Right hindlimb (tissue), 1 donor: ENCODE data around the gene IL6R.
"Not testable (repeated sequence)": the region's sequence is repeated elsewhere in the genome, so short reads cannot be mapped to it uniquely, and the experiment has no call there.

Experiments used
- DNase-seq: peaks from one replicate; pipeline ENCODE4 v3.0.0-alpha.2; 2018

The IL6R gene

DNA sequence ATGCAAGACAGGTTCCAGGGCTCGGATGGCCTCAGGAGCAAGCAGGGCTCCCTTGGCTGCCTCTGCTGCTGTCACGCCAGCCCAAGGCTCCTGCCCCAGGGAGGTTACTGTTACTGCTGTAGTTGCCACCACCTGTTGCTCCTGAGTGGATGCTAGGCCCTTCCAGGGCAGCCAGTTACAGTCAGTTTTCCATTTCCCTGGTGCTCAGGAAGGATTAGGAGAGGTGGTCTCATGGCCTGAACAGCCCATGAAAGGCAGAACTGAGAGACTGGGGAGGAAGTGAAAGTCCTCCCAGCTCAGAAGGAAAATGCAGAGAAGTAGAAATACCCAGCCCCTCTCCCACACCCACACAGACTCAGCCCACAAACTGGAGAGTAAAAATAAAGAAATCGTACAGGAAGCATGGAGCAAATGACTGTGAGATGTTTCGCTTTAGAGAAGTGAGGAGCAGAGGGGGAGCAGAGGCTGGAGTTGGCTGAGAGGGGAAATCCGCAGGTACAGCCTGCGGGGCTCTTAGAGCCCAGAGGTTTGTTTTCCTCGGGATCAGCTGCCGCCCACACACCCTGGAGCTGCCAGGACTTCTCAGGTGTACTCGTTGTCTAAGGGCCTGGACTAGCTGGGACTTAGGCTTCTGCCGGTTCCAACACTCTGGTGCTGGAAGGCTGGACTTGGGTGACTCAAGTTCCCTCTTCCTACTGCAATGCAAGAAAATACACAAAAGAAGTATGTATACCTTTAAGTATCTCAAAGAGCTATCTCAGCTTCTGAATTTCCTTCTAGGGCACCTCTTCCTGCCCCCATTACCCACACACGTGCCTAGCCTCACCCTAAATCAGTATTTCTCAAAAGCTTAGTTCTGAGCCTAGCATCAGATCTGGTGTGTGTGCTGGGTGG is 2.3 kb downstream of the IL6R start:
- no peak for DNase-seq

DNA sequence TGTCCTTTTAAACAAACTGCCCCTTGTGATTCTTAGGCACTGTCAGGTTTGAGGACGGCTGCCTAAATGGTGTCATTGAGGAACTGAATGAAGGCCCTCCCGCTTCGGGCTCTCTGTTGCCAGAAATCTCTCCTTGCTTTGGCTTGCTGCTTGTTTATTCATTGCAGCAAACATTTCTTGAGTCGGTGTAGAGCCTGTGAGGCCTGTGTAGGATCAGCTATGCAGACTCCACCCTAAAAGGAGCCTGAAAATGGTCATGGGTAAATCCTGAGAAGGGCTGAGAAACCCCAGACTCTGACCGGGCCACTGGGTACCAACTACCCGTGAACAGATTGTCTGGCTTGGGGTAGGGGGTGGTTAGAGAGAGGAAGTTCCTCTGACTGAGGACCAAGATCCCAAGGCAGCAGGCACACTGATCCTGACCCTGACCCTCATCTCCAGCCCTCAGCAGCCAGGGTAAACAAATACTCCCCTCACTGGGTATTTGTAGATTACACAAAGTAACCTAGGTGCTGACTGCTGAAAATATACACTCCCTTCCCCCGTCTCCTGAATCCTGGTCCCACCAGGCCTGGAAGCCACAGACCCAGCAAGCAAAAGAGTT is 3.1 kb downstream of the IL6R start:
- DNase-seq = no peak

DNA sequence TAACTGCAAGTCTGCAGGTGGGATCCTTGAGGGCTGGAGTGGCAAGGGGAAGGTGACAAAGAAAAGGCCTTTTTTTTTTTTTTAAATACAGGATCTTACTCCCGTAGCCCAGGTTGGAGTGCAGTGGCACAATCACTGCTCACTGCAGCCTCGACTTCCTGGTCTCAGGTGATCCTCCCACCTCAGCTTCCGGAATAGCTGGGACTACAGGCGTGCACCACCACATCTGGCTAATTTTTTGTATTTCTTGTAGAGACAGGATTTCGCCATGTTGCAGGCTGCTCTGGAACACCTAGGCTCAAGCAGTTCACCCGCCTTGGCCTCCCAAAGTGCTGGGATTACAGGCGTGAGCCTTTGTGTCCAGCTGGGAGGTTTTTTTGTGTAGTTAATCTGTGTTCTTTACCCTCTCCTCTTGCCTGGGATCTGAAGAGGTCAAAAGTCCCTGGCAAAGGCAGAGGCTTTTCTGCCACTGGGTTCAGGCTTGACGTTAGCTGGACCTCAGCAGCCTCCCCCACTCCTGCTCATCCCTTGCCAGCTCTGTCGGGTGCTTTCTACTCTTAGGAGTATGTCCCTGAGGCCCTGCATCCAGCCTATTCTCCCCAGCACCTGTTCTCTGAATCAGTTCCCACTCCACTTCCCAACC is 5.2 kb downstream of the IL6R start:
- no peak for DNase-seq

DNA sequence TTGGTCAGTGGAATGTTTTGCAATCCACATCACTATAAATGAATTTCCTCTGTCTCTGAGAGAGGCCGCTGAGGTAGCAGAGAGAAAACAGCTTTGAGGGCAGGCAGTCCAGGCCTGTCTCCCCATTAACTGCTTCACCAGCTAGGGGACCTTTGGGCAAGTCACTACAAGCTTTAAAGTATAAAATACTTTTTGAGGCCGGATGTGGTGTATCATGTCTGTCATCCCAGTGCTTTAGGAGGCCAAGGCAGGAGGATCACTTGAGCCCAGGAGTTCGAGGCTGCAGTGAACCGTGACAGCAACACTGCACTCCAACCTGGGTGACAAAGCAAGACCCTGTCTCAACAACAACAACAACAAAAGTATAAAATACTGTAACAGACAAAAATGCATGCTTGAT is 6.4 kb downstream of the IL6R start:
- no peak for DNase-seq

DNA sequence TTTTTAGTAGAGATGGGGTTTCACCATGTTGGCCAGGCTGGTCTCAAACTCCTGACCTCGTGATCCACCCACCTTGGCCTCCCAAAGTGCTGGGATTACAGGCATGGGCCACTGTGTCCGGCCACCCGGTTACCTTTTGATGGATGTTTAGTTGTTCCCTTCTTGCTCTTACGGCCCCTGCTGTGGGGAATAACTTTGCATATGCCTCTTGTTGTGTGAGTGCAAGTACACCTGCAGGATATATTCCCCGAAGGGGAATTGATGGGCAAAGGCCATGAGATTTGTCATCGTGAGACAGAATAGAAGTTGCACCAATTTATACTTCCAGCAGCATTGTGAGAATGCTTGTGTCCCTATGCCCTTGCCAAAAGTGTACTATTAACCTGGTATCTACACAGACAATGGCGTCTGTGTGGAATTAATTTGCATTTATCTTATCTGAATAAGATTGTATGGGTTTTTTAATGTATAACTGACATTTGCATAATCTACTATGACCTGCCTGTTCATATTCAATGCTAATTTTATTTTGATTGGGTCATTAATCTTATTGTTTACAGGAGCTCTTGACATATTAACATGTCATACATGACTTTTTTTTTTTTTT is 8.1 kb downstream of the IL6R start:
- DNase-seq = no peak

DNA sequence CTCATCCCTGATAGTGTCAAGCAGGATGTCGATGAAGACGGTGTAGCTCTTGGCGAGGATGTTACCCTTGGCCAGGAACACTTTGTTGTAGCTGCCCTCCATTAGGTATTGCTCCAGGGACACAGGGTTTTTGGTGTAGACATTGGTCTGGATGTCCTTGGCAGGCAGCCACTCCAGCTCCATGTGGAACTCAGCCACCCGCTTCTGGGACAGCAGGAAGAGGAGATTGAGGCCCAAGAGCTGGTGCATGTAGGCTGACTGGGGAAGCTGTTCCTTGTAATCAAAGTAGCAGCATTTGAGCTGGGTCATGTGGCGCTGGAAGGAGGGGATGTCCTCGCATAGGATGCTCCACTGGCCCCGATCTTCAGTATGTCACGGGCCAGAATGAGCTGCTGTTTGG is 9.5 kb downstream of the IL6R start:
- no peak for DNase-seq

DNA sequence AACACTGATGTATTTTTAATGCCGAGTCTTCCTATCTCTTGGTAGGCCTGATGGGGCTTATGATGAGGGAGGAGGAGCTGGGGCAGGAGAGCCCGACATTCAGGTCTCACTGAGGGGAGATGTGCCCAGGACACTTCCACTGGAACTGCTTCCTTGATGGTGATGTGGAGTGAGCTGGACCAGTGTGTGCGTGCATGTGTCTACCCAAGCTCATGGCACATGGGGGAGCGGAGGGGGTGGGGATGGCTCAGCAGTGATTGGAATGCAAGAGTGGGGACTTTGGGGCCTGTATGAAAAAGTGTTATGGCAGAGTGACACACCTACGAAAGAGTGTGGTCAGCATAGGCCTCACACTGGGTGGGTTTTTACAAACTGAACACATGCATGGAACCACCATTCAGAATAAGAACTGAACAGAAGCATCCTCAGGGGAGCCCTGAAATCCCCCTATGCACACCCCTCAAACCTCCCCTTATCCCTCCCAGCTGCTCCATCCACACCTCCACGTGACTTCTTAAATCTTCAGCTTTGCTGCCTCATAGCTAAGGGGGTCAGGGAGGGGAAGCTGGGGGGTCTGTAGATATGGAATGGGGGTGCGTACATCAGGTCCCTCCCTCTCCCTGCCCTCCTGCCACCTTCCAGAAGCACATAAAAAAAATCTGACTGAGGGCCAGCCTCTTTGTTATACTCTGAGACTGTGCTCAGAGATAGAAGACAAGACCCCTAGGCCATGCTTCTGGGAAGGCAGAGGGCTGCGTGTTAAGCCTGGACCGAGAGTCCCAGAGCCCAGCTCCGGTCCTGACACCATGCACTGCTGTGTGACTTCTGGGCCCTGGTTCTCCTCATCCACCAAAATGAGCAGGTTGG is 11.6 kb downstream of the IL6R start:
- no peak for DNase-seq

DNA sequence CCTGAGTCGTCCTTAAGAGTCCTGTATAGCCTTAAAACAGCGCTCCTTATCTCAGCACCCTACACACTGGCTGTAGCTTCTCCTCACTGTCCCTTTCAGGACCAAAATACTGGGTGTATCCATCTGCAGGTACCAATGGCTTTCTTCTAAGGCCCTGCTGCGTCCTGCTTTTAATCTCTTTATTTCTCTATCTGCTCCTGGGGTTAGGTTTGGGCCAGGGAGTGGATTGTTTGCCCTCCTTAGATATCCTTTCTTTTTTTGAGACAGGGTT is 12.1 kb downstream of the IL6R start:
- DNase-seq = no peak

DNA sequence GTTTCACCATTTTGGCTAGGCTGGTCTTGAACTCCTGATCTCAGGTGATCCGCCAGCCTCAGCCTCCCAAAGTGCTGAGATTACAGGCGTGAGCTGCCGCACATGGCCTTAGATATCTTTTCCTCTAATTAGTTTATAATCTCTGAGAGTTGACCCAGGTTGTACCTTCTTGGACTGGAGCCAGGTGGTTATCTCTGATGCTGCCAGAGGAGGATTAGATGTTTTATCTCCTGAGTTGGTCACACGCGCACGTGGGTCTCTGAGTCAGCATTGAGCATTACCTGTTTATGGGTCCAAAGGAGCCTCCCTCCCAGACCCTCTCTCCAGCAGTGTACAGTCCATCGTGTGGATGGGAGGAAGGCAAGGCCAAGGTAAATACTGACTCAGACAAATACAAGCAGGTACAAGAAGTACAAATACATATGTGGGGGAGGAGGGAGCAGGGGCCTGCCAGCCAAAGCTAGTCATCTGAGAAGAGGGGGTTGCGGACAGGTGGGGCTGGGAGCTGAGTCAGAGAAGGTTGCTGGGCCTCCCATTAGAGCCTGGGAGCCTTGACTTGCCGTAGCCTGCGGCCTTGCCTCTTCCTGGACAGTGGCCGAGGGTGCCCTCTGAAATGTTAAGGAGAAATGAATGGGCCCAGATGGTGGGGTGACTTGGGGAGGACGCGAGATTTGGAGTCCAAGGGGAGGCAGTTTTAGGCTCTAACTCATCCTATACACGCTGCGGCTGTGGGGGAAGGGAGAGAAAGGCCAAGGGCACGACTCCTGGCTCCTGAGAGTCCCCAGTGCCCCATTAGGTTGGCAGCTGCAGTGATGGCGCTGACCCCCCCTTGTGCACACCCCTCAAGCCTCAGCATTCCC is 13.1 kb downstream of the IL6R start:
- DNase-seq = no peak

DNA sequence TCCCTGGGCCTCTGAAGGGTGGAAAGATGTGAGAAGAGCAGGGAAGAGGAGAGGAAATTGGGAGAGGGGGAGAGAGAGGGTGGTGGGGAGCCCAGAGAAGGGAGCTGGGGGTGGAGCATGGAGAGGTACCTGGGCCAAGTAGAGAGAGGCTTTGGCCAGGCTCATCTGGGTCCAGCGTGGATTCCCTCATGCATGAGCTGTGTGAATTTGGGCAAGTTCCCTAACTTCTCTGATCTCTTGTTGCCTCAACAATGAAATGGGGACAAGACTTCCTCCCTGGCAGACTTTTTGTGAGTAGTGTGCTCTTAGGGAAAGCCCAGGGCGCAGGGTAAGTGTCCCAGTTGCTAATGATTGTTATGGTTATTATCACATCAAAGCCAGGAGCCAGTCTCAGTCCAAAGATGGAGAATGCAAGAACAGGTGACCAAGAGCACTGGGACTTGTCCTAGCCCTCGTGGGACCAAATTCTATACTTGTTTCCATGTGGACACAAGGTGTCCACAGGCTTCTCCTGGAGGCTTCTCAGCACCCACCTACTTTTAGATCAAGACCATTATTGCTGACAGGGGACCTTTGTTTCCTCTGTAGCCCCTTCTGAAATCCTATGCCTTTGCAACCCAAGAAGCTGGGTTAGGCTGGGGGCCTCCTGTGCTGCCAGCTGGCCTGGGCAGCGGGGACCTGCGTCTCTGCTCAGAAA is 13.9 kb downstream of the IL6R start:
- DNase-seq = no peak

DNA sequence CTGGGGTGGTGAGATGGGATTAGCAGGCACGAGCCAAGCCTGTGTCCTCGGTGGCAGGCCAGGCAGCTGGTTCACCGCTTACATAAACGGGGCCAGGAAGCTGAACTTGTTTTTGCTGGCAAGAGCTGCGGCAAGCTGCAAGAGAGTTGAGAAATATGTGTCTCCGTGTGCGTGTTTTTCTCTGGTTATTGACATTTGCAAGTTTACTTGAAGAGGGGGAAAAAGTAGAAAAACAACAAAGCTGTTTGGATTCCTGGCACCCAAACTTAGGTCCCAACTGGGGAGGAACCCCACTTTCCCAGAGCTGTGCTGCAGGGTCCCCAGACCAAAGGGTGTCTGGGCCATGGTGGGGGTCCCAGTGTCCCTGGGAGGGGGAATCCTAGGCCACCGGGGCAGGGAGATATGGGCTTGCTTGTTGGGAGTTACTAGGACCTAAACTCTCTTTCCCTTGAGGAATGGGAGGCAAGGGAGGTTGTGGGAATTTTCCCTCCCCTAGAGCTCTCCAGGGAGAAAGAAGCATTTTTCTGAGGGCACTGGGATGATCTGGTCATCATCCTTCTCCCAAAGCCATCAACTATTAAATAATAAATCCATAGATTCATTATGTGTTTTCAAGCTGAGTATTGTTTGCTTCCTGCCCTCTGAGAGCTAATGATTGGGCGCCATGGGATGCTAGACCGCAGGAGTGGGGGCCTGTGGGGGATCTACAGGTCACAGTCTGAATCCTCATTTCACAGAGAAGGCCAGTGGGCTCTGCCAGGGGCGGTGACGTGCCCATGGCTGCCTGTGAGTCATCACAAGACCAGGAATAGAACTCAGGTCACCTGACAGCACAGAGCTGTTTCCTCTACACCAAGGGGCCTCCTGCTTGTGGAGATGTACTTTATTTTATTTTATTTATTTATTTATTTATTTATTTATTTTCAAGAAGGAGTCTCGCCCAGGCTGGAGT is 14.8 kb downstream of the IL6R start:
- peak; percentile 84 for DNase-seq

DNA sequence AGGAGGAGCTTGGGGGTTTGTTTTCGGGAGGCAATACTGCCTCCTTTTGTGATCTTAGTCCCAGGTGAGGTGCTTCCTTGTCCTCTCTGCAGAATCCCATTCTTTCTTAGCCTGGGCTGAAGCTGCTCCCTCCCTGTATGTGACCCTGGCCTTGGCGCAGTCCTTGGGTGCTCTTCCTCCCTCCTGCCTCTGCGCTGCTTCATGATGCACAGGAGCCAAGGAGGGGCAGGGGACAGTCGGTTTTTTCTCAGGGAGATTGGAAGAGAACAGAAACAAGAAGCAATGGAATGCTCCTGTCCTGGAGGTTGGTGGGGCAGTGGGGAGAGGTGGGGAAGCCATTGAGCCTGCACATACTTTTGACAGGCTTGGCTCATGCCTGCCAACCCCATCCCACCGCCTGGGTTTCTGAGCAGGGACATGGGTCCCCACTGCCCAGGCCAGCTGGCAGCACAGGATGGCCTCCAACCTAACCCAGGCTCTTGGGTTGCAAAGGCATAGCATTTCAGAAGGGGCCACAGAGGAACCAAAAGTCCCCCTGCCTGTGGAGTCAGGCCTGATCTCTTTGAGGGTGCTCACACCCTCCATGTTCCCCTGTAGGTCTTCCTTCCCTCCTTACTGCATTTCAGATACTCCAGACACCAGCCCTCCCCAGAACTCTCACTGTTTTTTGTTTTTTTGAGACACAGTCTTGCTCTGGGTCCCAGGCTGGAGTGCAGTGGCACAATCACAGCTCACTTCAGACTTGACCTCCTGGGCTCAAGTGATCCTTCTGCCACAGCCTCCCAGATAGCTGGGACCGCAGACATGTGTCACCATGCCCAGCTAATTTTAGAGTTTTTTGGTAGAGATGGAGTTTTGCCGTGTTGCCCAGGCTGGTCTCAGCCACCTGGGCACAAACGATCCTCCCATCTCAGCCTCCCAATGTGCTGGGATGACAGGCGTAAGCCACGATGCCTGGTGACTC is 16.1 kb downstream of the IL6R start:
- DNase-seq = no peak

DNA sequence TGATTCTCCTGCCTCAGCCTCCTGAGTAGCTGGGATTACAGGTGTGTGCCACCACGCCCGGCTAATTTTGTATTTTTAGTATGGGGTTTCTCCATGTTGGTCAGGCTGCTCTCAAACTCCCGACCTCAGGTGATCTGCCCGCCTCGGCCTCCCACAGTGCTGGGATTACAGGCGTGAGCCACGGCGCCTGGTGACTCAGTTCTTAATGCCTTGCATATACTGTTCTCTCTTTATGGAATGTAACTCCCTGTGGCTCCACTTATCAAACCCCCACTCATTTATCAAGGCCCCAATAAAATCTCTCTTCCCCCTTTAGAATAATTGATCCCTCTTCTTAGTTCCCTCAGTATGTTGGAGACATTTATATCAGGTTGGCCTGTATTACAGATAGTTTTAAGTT is 16.9 kb downstream of the IL6R start:
- DNase-seq = not testable (repeated sequence)

DNA sequence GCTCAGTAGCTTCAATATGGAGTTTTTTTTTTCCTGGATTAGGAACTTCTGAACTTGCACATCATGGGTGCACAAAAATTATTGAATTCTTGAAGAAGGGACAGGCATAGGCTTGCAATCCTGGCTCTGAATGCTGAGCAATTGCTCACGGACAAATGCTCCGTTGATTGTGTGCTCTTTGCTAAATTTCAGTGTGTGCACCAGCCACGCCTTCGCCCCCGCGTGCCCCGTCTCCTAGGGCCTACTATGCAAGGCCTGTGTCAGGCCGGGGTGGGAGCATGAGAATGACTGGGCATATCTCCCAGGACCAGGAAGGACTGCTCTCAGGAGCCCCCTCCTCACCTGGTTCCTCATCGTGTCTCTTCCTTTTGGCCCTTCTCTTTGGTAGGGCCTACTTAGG is 17.4 kb downstream of the IL6R start:
- no peak for DNase-seq

DNA sequence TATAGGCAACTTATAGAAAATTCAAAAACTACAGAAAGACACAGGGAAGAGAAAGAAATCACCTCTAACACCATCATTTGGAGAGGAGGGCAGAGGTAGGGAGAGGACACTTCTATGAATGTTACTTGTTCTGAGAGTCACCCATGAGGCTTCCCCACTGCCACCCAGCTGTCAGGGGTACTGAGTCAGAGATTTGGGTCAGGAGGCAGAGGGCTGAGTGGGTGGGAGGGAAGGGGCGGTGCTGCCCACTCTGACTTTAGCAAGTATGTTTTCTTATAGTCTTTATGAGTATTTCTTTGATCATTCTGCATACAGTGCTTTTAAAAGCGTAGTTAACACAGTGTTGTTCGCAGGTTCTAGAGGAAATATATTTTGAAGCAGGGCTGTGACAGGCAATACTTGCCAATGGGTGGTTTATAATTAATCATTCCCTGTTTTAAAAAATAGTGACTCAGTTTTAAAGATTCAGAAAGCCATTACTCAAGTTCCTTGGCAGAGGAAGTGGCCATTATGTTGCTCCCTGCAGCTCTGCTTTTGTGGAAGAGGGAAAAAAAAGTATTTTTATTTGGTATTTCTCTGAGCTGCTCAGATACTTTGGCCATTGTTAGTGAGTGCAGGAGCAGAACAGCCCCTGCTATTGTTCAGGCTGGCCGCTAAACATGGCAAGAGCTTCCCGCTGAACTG is 18.3 kb downstream of the IL6R start:
- no peak for DNase-seq

DNA sequence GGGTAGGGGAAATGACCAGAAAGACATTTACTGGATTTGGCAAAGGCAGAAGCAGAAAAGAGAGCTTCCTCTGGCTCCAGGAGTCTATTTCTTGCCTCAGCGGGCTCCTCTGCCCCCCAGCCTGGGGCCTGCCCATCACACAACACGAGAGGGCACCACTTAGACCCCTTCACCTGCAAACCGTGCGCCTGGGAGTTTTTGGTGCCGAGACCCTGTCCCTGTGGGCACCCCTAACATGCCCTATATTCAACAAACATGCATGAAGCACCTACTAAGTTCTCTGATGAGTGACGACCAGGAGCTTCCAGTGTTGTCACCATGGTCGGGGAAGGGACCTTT is 18.8 kb downstream of the IL6R start:
- no peak for DNase-seq

DNA sequence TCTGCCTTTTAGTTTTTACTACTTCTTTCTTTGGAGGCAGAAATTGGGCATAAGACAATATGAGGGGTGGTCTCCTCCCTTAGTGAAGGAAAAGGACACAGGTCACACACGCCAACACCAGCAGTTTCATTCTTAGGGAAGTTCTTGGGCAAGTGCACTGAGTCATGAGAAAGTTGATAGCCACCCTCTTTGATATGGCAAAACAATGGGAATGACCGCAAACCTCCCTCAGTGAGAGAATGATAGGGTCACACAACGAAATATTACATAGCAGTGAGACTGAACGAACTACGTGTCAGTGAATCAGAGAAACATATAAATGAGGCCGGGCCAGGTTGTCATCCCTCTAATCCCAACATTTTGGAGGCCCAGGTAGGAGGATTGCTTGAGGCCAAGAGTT is 20.0 kb downstream of the IL6R start:
- DNase-seq = no peak
